ENCODE data around the gene OR1F1. TPM values are rescaled to one million over a fixed set of nuclear protein-coding genes. Genes with fewer than 3 reads are reported as not detected.
A peak's percentile ranks its signal among the peaks of the same experiment; 100 is the strongest.

The OR1F1 gene
- total and polyA plus RNA-seq, 9 of the 15 experiments (the other 6 are each of a cell fraction or from before 2014, with no cell fraction given): 0.15 to 0.61 (median 0.35) TPM; not detected in 3

DNA sequence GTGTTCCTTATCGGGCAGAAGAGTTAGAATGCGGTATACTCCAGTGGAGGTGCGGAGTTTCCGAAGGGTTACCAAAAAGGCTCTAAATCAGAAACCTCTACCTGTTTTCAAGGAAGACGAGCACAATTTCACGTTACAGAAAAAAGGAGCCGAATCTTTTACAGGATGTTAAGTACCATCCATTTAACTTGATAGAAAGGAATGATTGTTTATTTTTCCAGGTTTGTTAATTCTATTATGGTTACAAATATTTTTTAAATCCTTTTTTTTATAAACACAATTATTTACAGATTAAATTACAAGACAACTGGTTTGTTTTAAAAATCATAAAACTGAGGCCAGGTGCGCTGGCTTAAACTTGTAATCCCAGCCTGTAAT lies 35.0 kb upstream of the OR1F1 start (continued):
- TF ChIP-seq, protein P1, sequence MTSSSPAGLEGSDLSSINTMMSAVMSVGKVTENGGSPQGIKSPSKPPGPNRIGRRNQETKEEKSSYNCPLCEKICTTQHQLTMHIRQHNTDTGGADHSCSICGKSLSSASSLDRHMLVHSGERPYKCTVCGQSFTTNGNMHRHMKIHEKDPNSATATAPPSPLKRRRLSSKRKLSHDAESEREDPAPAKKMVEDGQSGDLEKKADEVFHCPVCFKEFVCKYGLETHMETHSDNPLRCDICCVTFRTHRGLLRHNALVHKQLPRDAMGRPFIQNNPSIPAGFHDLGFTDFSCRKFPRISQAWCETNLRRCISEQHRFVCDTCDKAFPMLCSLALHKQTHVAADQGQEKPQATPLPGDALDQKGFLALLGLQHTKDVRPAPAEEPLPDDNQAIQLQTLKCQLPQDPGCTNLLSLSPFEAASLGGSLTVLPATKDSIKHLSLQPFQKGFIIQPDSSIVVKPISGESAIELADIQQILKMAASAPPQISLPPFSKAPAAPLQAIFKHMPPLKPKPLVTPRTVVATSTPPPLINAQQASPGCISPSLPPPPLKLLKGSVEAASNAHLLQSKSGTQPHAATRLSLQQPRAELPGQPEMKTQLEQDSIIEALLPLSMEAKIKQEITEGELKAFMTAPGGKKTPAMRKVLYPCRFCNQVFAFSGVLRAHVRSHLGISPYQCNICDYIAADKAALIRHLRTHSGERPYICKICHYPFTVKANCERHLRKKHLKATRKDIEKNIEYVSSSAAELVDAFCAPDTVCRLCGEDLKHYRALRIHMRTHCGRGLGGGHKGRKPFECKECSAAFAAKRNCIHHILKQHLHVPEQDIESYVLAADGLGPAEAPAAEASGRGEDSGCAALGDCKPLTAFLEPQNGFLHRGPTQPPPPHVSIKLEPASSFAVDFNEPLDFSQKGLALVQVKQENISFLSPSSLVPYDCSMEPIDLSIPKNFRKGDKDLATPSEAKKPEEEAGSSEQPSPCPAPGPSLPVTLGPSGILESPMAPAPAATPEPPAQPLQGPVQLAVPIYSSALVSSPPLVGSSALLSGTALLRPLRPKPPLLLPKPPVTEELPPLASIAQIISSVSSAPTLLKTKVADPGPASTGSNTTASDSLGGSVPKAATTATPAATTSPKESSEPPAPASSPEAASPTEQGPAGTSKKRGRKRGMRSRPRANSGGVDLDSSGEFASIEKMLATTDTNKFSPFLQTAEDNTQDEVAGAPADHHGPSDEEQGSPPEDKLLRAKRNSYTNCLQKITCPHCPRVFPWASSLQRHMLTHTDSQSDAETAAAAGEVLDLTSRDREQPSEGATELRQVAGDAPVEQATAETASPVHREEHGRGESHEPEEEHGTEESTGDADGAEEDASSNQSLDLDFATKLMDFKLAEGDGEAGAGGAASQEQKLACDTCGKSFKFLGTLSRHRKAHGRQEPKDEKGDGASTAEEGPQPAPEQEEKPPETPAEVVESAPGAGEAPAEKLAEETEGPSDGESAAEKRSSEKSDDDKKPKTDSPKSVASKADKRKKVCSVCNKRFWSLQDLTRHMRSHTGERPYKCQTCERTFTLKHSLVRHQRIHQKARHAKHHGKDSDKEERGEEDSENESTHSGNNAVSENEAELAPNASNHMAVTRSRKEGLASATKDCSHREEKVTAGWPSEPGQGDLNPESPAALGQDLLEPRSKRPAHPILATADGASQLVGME (CRISPR knock-in tag; IDR thresholded peaks at IDR 0.05): no peak
- 0 out of 4 replicates have a peak, but pooled peaks of 1 of the 2 experiments have one; percentile 6 for TF ChIP-seq MAZ (CRISPR knock-in tag; conservative IDR thresholded peaks at IDR 0.05 in 1 of 2, IDR thresholded peaks at IDR 0.05 in 1 of 2)
- peak; percentile 66; the same call in 1 of the 2 replicates for TF ChIP-seq GABPB2 (CRISPR knock-in tag; conservative IDR thresholded peaks at IDR 0.05)
- no peak for TF ChIP-seq SRSF7 (optimal IDR thresholded peaks at IDR 0.05; ENCODE audit: low read depth, low read length)
- TF ChIP-seq NRF1 (conservative IDR thresholded peaks at IDR 0.05 in 1 of 2, IDR thresholded peaks at IDR 0.05 in 1 of 2): no peak
- TF ChIP-seq, protein P2, sequence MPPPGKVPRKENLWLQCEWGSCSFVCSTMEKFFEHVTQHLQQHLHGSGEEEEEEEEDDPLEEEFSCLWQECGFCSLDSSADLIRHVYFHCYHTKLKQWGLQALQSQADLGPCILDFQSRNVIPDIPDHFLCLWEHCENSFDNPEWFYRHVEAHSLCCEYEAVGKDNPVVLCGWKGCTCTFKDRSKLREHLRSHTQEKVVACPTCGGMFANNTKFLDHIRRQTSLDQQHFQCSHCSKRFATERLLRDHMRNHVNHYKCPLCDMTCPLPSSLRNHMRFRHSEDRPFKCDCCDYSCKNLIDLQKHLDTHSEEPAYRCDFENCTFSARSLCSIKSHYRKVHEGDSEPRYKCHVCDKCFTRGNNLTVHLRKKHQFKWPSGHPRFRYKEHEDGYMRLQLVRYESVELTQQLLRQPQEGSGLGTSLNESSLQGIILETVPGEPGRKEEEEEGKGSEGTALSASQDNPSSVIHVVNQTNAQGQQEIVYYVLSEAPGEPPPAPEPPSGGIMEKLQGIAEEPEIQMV (tag; conservative IDR thresholded peaks at IDR 0.05; ENCODE audit: low read depth): no peak
- TF ChIP-seq, protein P3, sequence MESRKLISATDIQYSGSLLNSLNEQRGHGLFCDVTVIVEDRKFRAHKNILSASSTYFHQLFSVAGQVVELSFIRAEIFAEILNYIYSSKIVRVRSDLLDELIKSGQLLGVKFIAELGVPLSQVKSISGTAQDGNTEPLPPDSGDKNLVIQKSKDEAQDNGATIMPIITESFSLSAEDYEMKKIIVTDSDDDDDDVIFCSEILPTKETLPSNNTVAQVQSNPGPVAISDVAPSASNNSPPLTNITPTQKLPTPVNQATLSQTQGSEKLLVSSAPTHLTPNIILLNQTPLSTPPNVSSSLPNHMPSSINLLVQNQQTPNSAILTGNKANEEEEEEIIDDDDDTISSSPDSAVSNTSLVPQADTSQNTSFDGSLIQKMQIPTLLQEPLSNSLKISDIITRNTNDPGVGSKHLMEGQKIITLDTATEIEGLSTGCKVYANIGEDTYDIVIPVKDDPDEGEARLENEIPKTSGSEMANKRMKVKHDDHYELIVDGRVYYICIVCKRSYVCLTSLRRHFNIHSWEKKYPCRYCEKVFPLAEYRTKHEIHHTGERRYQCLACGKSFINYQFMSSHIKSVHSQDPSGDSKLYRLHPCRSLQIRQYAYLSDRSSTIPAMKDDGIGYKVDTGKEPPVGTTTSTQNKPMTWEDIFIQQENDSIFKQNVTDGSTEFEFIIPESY (CRISPR knock-in tag; IDR thresholded peaks at IDR 0.05): no peak
- TF ChIP-seq, protein P4, sequence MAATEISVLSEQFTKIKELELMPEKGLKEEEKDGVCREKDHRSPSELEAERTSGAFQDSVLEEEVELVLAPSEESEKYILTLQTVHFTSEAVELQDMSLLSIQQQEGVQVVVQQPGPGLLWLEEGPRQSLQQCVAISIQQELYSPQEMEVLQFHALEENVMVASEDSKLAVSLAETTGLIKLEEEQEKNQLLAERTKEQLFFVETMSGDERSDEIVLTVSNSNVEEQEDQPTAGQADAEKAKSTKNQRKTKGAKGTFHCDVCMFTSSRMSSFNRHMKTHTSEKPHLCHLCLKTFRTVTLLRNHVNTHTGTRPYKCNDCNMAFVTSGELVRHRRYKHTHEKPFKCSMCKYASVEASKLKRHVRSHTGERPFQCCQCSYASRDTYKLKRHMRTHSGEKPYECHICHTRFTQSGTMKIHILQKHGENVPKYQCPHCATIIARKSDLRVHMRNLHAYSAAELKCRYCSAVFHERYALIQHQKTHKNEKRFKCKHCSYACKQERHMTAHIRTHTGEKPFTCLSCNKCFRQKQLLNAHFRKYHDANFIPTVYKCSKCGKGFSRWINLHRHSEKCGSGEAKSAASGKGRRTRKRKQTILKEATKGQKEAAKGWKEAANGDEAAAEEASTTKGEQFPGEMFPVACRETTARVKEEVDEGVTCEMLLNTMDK (IDR thresholded peaks at IDR 0.05; ENCODE audit: borderline replicate concordance, insufficient read depth, low read depth, low read length, poor library complexity, severe bottlenecking): no peak
- TF ChIP-seq TRIM24 (IDR thresholded peaks at IDR 0.05): no peak; a peak in 1 of 4 replicates
- TF ChIP-seq MTA3 (IDR thresholded peaks at IDR 0.05; ENCODE audit: borderline replicate concordance): no peak
- TF ChIP-seq EHMT2 (IDR thresholded peaks at IDR 0.05): no peak
- TF ChIP-seq, protein P5, sequence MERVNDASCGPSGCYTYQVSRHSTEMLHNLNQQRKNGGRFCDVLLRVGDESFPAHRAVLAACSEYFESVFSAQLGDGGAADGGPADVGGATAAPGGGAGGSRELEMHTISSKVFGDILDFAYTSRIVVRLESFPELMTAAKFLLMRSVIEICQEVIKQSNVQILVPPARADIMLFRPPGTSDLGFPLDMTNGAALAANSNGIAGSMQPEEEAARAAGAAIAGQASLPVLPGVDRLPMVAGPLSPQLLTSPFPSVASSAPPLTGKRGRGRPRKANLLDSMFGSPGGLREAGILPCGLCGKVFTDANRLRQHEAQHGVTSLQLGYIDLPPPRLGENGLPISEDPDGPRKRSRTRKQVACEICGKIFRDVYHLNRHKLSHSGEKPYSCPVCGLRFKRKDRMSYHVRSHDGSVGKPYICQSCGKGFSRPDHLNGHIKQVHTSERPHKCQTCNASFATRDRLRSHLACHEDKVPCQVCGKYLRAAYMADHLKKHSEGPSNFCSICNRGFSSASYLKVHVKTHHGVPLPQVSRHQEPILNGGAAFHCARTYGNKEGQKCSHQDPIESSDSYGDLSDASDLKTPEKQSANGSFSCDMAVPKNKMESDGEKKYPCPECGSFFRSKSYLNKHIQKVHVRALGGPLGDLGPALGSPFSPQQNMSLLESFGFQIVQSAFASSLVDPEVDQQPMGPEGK (CRISPR knock-in tag; IDR thresholded peaks at IDR 0.05; ENCODE audit: borderline replicate concordance): peak; percentile 88; the same call in 1 of the 2 replicates
- no peak for TF ChIP-seq POLR2AphosphoS2 (IDR thresholded peaks at IDR 0.05; ENCODE audit: low read length)
